HCT116 (cell line): ENCODE measurements around the gene RMRP.

Experiments
- EZH2 ChIP-seq: fragments of 200-600 bp; sonication (generic); IDR thresholded peaks from 2 replicates; pipeline ENCODE4 v1.6.1; 2017; ENCODE audit warnings: antibody characterized with exemption, mixed run types
- EZH2phosphoT487 ChIP-seq: fragments of 200-600 bp; IDR thresholded peaks from 2 replicates; pipeline ENCODE4 v1.6.1; 2018; ENCODE audit warnings: antibody characterized with exemption, borderline replicate concordance
- JUND ChIP-seq: IDR thresholded peaks from 2 replicates; pipeline ENCODE4 v1.6.1; 2012
- POLR2A ChIP-seq: IDR thresholded peaks from 2 replicates; pipeline ENCODE4 v1.7.0; 2011; ENCODE audit warnings: borderline replicate concordance; ENCODE audit not compliant: insufficient read depth, insufficient read length; ENCODE audit errors: extremely low read depth
- POLR2AphosphoS5 ChIP-seq: IDR thresholded peaks from 2 replicates; pipeline ENCODE4 v1.6.1; 2011; ENCODE audit warnings: mild to moderate bottlenecking, low read depth, low read length, moderate library complexity
- RAD21 ChIP-seq: IDR thresholded peaks from 2 replicates; pipeline ENCODE4 v1.6.1; 2012; ENCODE audit warnings: low read depth, mild to moderate bottlenecking
- SP1 ChIP-seq: IDR thresholded peaks from 2 replicates; pipeline ENCODE4 v1.6.1; 2012; ENCODE audit warnings: low read depth
- TCF7L2 ChIP-seq: IDR thresholded peaks from 2 replicates; pipeline ENCODE4 v1.7.0; 2011; ENCODE audit warnings: borderline replicate concordance, inconsistent platforms; ENCODE audit not compliant: insufficient read depth, insufficient read length; ENCODE audit errors: extremely low read depth
- YY1 ChIP-seq: IDR thresholded peaks from 2 replicates; pipeline ENCODE4 v1.6.1; 2011; ENCODE audit warnings: low read length, low read depth, moderate library complexity, mild to moderate bottlenecking; ENCODE audit not compliant: insufficient replicate concordance; ENCODE audit errors: extremely low read depth
- ZNF274 ChIP-seq: fragments of 200-500 bp; sonication (Bioruptor generic); IDR thresholded peaks from 2 replicates; pipeline ENCODE4 v1.6.1; 2014; ENCODE audit warnings: mild to moderate bottlenecking, low read depth, low read length, inconsistent platforms
- TF ChIP-seq, protein P1 (sequence below), 3 experiments: fragments of 200-600 bp in 1 of 3; sonication (generic) in 1 of 3; IDR thresholded peaks in 2 of 3; conservative IDR thresholded peaks in 1 of 3; 2 replicates each; pipeline ENCODE4 v1.5.1; 2012 to 2017; ENCODE audit warnings: low read depth in 2 of 3, low read length in 2 of 3, antibody characterized with exemption in 1 of 3, borderline replicate concordance in 1 of 3, control low read depth in 1 of 3, mild to moderate bottlenecking in 1 of 3, mixed read lengths in 1 of 3, mixed run types in 1 of 3, moderate library complexity in 1 of 3; ENCODE audit not compliant: insufficient read depth in 1 of 3
- TF ChIP-seq, protein P2 (sequence below): IDR thresholded peaks from 2 replicates; pipeline ENCODE4 v1.6.1; 2011; ENCODE audit warnings: mild to moderate bottlenecking, low read length, moderate library complexity; ENCODE audit not compliant: insufficient replicate concordance; ENCODE audit errors: extremely low read depth
- TF ChIP-seq, protein P3 (sequence below): IDR thresholded peaks from 2 replicates; pipeline ENCODE4 v1.6.1; 2012
- TF ChIP-seq, protein P4 (sequence below): IDR thresholded peaks from 2 replicates; pipeline ENCODE4 v1.6.1; 2012; ENCODE audit warnings: low read depth

DNA sequence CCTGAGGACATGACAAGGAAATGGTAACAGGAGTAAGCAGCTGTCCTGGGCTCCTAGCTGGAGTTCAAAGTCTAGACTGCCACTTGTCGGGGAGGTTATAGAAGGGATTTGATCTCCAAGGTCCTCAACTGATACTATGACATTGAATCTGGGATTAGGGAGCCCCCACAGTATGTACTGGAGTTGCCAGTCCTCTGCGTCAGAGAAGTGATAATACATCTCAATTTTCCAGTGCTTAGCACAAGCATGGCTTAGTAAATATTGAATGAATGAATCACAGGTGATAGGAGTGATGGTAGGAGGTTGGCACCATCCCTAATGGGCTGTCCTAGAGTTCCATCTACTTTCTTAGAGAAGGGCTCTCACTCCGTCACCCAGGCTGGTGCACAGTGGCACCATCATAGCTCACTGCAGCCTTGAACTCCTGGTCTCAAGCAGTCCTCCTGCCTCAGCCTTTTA lies 38.2 kb upstream of the RMRP start:
- TF ChIP-seq, protein P1, sequence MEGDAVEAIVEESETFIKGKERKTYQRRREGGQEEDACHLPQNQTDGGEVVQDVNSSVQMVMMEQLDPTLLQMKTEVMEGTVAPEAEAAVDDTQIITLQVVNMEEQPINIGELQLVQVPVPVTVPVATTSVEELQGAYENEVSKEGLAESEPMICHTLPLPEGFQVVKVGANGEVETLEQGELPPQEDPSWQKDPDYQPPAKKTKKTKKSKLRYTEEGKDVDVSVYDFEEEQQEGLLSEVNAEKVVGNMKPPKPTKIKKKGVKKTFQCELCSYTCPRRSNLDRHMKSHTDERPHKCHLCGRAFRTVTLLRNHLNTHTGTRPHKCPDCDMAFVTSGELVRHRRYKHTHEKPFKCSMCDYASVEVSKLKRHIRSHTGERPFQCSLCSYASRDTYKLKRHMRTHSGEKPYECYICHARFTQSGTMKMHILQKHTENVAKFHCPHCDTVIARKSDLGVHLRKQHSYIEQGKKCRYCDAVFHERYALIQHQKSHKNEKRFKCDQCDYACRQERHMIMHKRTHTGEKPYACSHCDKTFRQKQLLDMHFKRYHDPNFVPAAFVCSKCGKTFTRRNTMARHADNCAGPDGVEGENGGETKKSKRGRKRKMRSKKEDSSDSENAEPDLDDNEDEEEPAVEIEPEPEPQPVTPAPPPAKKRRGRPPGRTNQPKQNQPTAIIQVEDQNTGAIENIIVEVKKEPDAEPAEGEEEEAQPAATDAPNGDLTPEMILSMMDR (IDR thresholded peaks at IDR 0.05 in 2 of 3, conservative IDR thresholded peaks at IDR 0.05 in 1 of 3; ENCODE audit: borderline replicate concordance in 1 of 3, insufficient read depth in 1 of 3, low read depth in 2 of 3, low read length in 2 of 3), result no peak
- no peak for TF ChIP-seq SP1
- TF ChIP-seq EZH2, result no peak
- TF ChIP-seq, protein P2, sequence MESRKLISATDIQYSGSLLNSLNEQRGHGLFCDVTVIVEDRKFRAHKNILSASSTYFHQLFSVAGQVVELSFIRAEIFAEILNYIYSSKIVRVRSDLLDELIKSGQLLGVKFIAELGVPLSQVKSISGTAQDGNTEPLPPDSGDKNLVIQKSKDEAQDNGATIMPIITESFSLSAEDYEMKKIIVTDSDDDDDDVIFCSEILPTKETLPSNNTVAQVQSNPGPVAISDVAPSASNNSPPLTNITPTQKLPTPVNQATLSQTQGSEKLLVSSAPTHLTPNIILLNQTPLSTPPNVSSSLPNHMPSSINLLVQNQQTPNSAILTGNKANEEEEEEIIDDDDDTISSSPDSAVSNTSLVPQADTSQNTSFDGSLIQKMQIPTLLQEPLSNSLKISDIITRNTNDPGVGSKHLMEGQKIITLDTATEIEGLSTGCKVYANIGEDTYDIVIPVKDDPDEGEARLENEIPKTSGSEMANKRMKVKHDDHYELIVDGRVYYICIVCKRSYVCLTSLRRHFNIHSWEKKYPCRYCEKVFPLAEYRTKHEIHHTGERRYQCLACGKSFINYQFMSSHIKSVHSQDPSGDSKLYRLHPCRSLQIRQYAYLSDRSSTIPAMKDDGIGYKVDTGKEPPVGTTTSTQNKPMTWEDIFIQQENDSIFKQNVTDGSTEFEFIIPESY, result no peak
- TF ChIP-seq POLR2A, result no peak
- TF ChIP-seq, protein P3, sequence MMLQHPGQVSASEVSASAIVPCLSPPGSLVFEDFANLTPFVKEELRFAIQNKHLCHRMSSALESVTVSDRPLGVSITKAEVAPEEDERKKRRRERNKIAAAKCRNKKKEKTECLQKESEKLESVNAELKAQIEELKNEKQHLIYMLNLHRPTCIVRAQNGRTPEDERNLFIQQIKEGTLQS, result no peak
- TF ChIP-seq YY1, result no peak
- no peak for TF ChIP-seq TCF7L2
- TF ChIP-seq POLR2AphosphoS5, result no peak
- TF ChIP-seq, protein P4, sequence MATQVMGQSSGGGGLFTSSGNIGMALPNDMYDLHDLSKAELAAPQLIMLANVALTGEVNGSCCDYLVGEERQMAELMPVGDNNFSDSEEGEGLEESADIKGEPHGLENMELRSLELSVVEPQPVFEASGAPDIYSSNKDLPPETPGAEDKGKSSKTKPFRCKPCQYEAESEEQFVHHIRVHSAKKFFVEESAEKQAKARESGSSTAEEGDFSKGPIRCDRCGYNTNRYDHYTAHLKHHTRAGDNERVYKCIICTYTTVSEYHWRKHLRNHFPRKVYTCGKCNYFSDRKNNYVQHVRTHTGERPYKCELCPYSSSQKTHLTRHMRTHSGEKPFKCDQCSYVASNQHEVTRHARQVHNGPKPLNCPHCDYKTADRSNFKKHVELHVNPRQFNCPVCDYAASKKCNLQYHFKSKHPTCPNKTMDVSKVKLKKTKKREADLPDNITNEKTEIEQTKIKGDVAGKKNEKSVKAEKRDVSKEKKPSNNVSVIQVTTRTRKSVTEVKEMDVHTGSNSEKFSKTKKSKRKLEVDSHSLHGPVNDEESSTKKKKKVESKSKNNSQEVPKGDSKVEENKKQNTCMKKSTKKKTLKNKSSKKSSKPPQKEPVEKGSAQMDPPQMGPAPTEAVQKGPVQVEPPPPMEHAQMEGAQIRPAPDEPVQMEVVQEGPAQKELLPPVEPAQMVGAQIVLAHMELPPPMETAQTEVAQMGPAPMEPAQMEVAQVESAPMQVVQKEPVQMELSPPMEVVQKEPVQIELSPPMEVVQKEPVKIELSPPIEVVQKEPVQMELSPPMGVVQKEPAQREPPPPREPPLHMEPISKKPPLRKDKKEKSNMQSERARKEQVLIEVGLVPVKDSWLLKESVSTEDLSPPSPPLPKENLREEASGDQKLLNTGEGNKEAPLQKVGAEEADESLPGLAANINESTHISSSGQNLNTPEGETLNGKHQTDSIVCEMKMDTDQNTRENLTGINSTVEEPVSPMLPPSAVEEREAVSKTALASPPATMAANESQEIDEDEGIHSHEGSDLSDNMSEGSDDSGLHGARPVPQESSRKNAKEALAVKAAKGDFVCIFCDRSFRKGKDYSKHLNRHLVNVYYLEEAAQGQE, result no peak
- TF ChIP-seq ZNF274, result no peak
- TF ChIP-seq RAD21, result no peak
- no peak for TF ChIP-seq EZH2phosphoT487
- TF ChIP-seq JUND, result no peak
